ENCODE results near the gene FAM83G. TPM values are rescaled to one million over a fixed set of nuclear protein-coding genes. Genes with fewer than 3 reads are reported as not detected.

Gene FAM83G
- total RNA-seq, 1 experiment from 2014 or later: 31.4 TPM

- TF ChIP-seq CTCF (IDR thresholded peaks at IDR 0.05) (no peak), JUN (CRISPR knock-in tag; IDR thresholded peaks at IDR 0.05) (no peak), ESRRA (CRISPR knock-in tag; IDR thresholded peaks at IDR 0.05; ENCODE audit: borderline replicate concordance) (no peak), IRF2 (CRISPR knock-in tag; IDR thresholded peaks at IDR 0.05; ENCODE audit: borderline replicate concordance, low read depth) (no peak)
Measured at GRCh38 chr17:18984273-18985114, 20.1 kb downstream of the FAM83G start (continued).

- H3K9me3 Mint-ChIP-seq: no peaks in the 10 kb centered on the region
- POLR2A ChIA-PET: no interaction called here
- TF ChIP-seq ATF1 (CRISPR knock-in tag; IDR thresholded peaks at IDR 0.05) (no peak), CTCF (IDR thresholded peaks at IDR 0.05) (no peak), OVOL2 (CRISPR knock-in tag; IDR thresholded peaks at IDR 0.05; ENCODE audit: borderline replicate concordance) (no peak), NR2C2 (CRISPR knock-in tag; IDR thresholded peaks at IDR 0.05) (no peak), ZNF423 (CRISPR knock-in tag; IDR thresholded peaks at IDR 0.05) (no peak), RORB (CRISPR knock-in tag; IDR thresholded peaks at IDR 0.05) (no peak), NR1H2 (CRISPR knock-in tag; IDR thresholded peaks at IDR 0.05) (no peak), SOX15 (CRISPR knock-in tag; IDR thresholded peaks at IDR 0.05) (no peak), FOXP1 (CRISPR knock-in tag; IDR thresholded peaks at IDR 0.05; ENCODE audit: borderline replicate concordance) (no peak)
- TF ChIP-seq, protein P1, sequence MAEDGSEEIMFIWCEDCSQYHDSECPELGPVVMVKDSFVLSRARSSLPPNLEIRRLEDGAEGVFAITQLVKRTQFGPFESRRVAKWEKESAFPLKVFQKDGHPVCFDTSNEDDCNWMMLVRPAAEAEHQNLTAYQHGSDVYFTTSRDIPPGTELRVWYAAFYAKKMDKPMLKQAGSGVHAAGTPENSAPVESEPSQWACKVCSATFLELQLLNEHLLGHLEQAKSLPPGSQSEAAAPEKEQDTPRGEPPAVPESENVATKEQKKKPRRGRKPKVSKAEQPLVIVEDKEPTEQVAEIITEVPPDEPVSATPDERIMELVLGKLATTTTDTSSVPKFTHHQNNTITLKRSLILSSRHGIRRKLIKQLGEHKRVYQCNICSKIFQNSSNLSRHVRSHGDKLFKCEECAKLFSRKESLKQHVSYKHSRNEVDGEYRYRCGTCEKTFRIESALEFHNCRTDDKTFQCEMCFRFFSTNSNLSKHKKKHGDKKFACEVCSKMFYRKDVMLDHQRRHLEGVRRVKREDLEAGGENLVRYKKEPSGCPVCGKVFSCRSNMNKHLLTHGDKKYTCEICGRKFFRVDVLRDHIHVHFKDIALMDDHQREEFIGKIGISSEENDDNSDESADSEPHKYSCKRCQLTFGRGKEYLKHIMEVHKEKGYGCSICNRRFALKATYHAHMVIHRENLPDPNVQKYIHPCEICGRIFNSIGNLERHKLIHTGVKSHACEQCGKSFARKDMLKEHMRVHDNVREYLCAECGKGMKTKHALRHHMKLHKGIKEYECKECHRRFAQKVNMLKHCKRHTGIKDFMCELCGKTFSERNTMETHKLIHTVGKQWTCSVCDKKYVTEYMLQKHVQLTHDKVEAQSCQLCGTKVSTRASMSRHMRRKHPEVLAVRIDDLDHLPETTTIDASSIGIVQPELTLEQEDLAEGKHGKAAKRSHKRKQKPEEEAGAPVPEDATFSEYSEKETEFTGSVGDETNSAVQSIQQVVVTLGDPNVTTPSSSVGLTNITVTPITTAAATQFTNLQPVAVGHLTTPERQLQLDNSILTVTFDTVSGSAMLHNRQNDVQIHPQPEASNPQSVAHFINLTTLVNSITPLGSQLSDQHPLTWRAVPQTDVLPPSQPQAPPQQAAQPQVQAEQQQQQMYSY (CRISPR knock-in tag; IDR thresholded peaks at IDR 0.05): no peak
- TF ChIP-seq, protein P2, sequence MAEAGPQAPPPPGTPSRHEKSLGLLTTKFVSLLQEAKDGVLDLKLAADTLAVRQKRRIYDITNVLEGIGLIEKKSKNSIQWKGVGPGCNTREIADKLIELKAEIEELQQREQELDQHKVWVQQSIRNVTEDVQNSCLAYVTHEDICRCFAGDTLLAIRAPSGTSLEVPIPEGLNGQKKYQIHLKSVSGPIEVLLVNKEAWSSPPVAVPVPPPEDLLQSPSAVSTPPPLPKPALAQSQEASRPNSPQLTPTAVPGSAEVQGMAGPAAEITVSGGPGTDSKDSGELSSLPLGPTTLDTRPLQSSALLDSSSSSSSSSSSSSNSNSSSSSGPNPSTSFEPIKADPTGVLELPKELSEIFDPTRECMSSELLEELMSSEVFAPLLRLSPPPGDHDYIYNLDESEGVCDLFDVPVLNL (CRISPR knock-in tag; IDR thresholded peaks at IDR 0.05; ENCODE audit: borderline replicate concordance, low read depth): no peak
- H3K4me1 Mint-ChIP-seq: no peaks in the 10 kb centered on the region
- CTCF ChIA-PET: interaction anchor here (2.3 kb wide), 1 partner anchor 21 kb away, joined by 6 read pairs; no protein-coding TSS in a partner anchor
- peaks cover 17% of the 10 kb centered on the region for H3K36me3 Mint-ChIP-seq
- ATAC-seq (no peak), DNase-seq (ENCODE audit: low spot score) (no peak)
- no peak overlapping the region; the same call in 1 of the 2 replicates for H3K27ac Mint-ChIP-seq
- H3K27me3 Mint-ChIP-seq (ENCODE audit: low read depth): no peaks in the 10 kb centered on the region
- H3K4me3 Mint-ChIP-seq: no peak overlapping the region
Measured at GRCh38 chr17:18981642-18982424, 22.7 kb downstream of the FAM83G start.
